ENCODE measurements around the gene LTBP1. TPM values are rescaled to one million over a fixed set of nuclear protein-coding genes. Genes with fewer than 3 reads are reported as not detected.

LTBP1 gene
- polyA plus RNA-seq, 2 of the 4 experiments (the other 2 are of a cell fraction), result 23.8 to 30.4 TPM

- 87% methylated on average over 2 of the region's 2 CpGs for WGBS (ENCODE audit: missing lambda C conversion rate)
- H3K27ac ChIP-seq, result peak overlapping the region; percentile 58 to 69
- peak; percentile 84 for FAIRE-seq
These were observed 77.2 kb downstream of the LTBP1 start for GRCh38 chr2:33023728-33024500.

GRCh38 chr2:33024758-33025157 lies 78.0 kb downstream of the LTBP1 start:
- Histone ChIP-seq H3K27ac (peak overlapping the region; percentile 58 to 69; a peak in 5 of 6 replicates), H3K4me3 (no peak overlapping the region), H3K4me2 (no peak overlapping the region), H3K9me3 (peaks cover 5% of the 10 kb centered on the region; the same call in 1 of the 3 replicates), H3K4me1 (peaks cover 43% of the 10 kb centered on the region)
- FAIRE-seq, result no peak
- POLR2A ChIA-PET, result no interaction called here
- ATAC-seq, result no peak
- TF ChIP-seq CHD4 (IDR thresholded peaks at IDR 0.05; ENCODE audit: borderline replicate concordance) (no peak), GATA3 (IDR thresholded peaks at IDR 0.05; ENCODE audit: borderline replicate concordance) (no peak), CTCF (IDR thresholded peaks at IDR 0.05) (no peak), HES2 (IDR thresholded peaks at IDR 0.05) (no peak), NFE2L2 (conservative IDR thresholded peaks at IDR 0.05; ENCODE audit: low read length) (no peak), RCOR1 (IDR thresholded peaks at IDR 0.05; ENCODE audit: low read depth, low read length) (no peak), POLR2AphosphoS2 (conservative IDR thresholded peaks at IDR 0.05; ENCODE audit: low read length) (no peak), EP300 (IDR thresholded peaks at IDR 0.05) (no peak), HOXA7 (CRISPR knock-in tag; IDR thresholded peaks at IDR 0.05) (no peak), SMC3 (IDR thresholded peaks at IDR 0.05) (no peak), KDM5A (IDR thresholded peaks at IDR 0.05) (no peak), NR3C1 (IDR thresholded peaks at IDR 0.05) (no peak), ZC3H11A (IDR thresholded peaks at IDR 0.05) (no peak), TFCP2L1 (CRISPR knock-in tag; IDR thresholded peaks at IDR 0.05) (no peak), MYC (IDR thresholded peaks at IDR 0.05; ENCODE audit: borderline replicate concordance, low read length) (no peak), RNF2 (IDR thresholded peaks at IDR 0.05; ENCODE audit: borderline replicate concordance, low read depth) (no peak), SREBF2 (IDR thresholded peaks at IDR 0.05) (no peak)
- WGBS (ENCODE audit: missing lambda C conversion rate), result 81% methylated on average over 2 of the region's 2 CpGs
- DNase-seq (ENCODE audit: low read depth in 1 of 2, low spot score in 1 of 2), result no peak
- CTCF ChIA-PET, result interaction anchor here (3.6 kb wide), 1 partner anchor 8 kb away, joined by 24 read pairs; no protein-coding TSS in a partner anchor

More at GRCh38 chr2:33023728-33024500, 77.2 kb downstream of the LTBP1 start:
- ATAC-seq, result 0 out of 6 replicates have a peak, but pooled peaks of 1 of the 2 experiments have one; percentile 5
- H3K9me3 ChIP-seq, result peaks cover 5% of the 10 kb centered on the region; the same call in 1 of the 3 replicates
- peak overlapping the region; percentile 71 for H3K4me2 ChIP-seq
- POLR2A ChIA-PET, result interaction anchor here (0.5 to 0.7 kb wide), 2 partner anchors 79 to 259 kb away, joined by 3 read pairs; no protein-coding TSS in a partner anchor
- peaks cover 43% of the 10 kb centered on the region for H3K4me1 ChIP-seq
- CTCF ChIA-PET, result interaction anchor here (0.5 to 3.6 kb wide), 6 partner anchors 9 to 422 kb away, joined by 3 to 24 read pairs (median 4); no protein-coding TSS in a partner anchor
- H3K4me3 ChIP-seq, result no peak overlapping the region
- TF ChIP-seq JUN (IDR thresholded peaks at IDR 0.05) (0 out of 5 replicates have a peak, but pooled peaks of 1 of the 2 experiments have one; percentile 9), ZNF302 (CRISPR knock-in tag; IDR thresholded peaks at IDR 0.05) (no peak)
- DNase-seq (ENCODE audit: low read depth in 1 of 2, low spot score in 1 of 2), result no peak

- ChIA-PET POLR2A (no interaction called here), CTCF (interaction anchor here (7.5 kb wide), 1 partner anchor 257 kb away, joined by 88 read pairs; no protein-coding TSS in a partner anchor)
- WGBS (ENCODE audit: missing lambda C conversion rate), result 92% methylated on average over 3 of the region's 3 CpGs
- ATAC-seq (no peak), DNase-seq (ENCODE audit: low read depth in 1 of 2, low spot score in 1 of 2) (no peak), FAIRE-seq (no peak)
- Histone ChIP-seq H3K4me1 (peaks cover 4% of the 10 kb centered on the region; the same call in 1 of the 3 replicates), H3K4me2 (no peak overlapping the region), H3K27ac (no peak overlapping the region), H3K4me3 (no peak overlapping the region), H3K9me3 (peaks cover 5% of the 10 kb centered on the region; the same call in 1 of the 3 replicates)
- TF ChIP-seq KDM1A (IDR thresholded peaks at IDR 0.05; ENCODE audit: low read depth) (no peak), RARB (CRISPR knock-in tag; IDR thresholded peaks at IDR 0.05) (no peak), HEYL (CRISPR knock-in tag; IDR thresholded peaks at IDR 0.05) (no peak), POLR2AphosphoS2 (conservative IDR thresholded peaks at IDR 0.05; ENCODE audit: low read length) (no peak), RNF2 (IDR thresholded peaks at IDR 0.05; ENCODE audit: borderline replicate concordance, low read depth) (no peak), ZNF302 (CRISPR knock-in tag; IDR thresholded peaks at IDR 0.05) (no peak), EP300 (IDR thresholded peaks at IDR 0.05) (no peak), BCL3 (IDR thresholded peaks at IDR 0.05) (no peak), BHLHE40 (IDR thresholded peaks at IDR 0.05; ENCODE audit: low read depth, low read length) (no peak), POLR2A (IDR thresholded peaks at IDR 0.05; ENCODE audit: low read length) (no peak), HOXA7 (CRISPR knock-in tag; IDR thresholded peaks at IDR 0.05) (no peak), ZSCAN20 (CRISPR knock-in tag; IDR thresholded peaks at IDR 0.05) (no peak)
These were observed 82.7 kb downstream of the LTBP1 start for GRCh38 chr2:33029459-33029858.
